HG02970 (cell line): ENCODE results near the gene SPTBN5.

ENCODE experiments used
- ATAC-seq: cut with Tn5 transposase; IDR thresholded peaks from one replicate; pipeline ENCODE4 v1.9.1; 2021; ENCODE audit warnings: mild to moderate bottlenecking, moderate library complexity, moderate number of reproducible peaks; ENCODE audit not compliant: unreplicated experiment, low FRiP score

SPTBN5 gene

DNA sequence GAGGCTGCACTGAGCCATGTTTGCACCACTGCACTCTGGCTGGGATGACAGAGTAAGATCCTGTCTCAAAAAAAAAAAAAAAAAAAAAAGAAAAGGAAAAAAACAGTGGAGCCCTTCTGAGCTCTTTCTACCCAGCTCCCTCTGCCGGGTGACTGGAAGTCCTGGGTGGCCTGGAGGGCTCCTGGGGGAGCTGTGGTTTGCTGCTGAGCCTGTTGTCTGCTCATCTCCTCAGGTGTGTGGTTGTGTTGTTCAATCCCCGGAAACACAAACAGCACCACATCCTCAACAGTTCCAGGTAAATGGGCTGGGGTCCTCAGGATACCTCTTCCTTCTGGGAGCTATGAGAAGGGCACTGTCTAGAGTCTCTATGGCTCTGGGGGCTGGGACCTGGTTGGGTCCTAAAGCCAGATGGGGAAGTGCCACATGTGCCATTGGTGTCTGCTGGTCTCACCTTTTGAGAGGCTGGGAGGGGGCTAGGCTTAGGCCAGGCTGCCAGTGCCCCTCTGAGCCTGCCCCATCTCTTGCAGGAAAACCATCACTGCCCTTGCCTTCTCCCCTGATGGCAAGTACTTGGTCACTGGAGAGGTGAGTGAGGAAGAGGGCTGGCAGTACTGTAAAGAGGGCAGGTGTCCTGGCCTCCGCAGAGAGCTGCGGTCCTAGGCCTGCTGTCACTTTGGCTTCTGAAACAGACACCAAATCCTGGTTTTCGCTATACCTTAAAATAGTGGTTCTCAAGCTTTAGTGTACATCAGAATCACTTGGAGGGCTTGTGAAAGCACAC, 83.0 kb downstream of the SPTBN5 start:
- no peak for ATAC-seq

GRCh38 chr15:41809526-41810220, 84.2 kb downstream of the SPTBN5 start:
- no peak for ATAC-seq

DNA sequence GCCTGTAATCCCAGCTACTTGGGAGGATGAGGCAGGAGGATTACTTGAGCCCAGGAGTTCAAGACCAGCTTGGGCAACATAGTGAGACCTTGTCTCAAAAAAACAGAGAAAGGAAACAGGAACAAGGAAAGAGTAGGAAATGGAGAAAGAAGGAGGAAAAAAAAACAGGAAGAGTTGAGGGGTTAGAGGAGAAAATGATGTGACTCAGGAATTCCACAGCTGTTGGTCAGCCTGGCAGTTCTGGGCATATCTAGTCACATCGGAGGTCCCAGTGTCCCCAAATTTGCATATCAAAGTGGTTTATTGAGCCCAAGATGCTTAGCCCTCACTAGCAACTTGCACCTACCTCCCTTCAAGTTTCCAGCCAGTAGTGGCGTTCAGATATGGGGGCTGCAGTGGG, 84.7 kb downstream of the SPTBN5 start:
- ATAC-seq = no peak

DNA sequence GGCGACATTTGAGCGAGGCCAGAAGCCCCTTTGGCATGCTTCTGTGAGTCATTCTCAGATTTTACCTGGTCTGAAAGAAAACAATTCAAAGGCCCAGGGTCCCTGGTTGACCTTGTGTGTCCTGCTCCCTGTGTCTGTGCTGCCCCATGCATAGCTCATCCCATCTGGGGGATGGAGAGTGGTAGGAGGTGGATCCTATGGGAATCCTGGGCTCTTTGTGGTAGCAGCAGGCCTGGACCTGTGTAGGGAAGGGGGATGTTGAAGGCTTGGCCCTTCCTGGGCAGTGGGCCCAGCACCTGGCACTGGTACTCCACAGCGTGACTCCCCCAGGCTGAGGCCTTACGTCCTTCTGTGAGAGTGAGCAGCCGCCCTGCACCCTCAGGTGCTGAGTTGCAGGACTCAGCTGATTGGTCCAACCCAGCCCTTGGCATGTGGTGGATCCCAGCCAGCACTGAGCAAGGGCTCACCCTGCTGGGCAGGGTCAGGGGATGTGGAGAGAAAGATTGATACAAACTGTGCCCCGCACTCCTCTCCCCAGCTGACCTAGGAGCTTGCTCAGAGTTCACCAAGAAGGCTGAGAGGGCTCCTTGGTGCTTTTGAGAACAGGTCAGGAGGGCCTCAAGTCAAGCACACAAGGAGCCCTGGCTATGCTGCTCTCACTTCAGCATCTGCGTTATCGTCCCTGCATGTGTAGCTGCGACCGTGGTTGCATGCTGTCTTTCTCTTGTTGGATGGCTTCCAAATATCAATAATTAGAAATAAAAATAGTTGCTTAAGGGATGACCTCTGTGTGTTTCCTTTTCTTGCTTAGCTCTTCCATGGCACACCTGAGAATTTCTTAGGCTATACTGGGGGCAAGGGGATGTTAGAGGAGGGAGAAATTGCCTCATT, 87.3 kb downstream of the SPTBN5 start:
- ATAC-seq = no peak

DNA sequence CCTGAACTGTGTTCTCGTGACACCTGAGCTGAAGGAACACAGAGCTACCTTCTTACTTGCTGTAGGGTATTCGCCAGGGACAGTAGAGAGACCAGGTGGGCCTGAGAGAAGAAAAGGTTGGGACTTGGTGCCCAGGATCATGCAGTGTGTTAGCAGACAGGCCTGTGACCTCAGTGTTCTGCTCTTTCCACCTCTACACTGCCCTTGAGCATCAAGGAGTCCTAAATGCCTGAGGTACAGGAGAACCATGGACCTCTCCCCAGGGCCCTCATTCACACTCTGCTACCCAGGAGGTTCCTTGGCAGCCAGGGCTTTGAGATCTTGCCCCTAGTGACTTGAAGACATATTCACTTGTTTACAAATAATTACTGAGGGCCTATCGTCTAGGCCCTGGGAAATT, 88.1 kb downstream of the SPTBN5 start:
- no peak for ATAC-seq

DNA sequence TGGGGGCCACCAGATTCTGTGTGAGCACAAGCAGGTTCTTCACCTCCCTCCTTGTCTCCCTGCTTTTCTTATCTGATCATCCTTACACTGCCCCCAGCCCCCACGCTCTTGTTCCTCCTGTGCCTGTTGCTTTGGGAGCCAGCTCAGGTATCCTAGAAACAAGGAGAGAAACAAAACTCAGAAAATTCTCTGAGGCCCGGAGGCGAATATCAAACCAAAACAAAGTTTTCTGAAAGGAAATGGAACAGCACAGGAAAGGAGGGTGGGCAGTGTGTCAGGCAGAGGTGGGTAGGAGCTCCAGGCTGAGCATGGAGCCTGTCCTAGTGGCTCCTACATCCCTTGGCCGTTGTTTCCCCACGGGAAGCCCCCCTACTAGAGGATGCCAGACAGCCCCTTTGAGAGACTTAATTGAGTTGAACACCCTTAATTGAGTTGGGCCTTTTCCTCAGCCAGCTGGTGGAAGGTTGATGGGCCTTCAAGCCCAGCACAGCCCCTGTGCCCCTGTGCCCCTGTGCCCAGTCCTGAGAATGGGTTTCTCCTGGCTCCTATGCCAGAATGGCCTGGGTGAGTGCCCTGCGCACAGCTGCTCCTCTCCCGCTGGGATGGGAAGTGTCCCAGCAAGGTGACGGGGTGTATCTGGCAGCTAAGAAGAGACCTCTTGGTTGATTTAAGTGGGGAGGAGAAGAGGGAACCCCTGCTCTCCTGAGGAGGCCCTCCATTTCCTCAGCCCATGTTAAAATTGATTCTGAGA, 88.8 kb downstream of the SPTBN5 start:
- ATAC-seq = no peak

- ATAC-seq = no peak
These were observed 89.5 kb downstream of the SPTBN5 start for GRCh38 chr15:41804361-41804760.

GRCh38 chr15:41801850-41802455, 91.9 kb downstream of the SPTBN5 start:
- no peak for ATAC-seq

- ATAC-seq = no peak
These were observed 92.7 kb downstream of the SPTBN5 start for GRCh38 chr15:41801185-41801584.

- no peak for ATAC-seq
These were observed 94.4 kb downstream of the SPTBN5 start for GRCh38 chr15:41799488-41799805.

- no peak for ATAC-seq
These were observed 95.0 kb downstream of the SPTBN5 start for GRCh38 chr15:41798607-41799487.
